LNCAP (cell line): Measurements from ENCODE around the gene WBP2.

Experiments used
- CTCF ChIP-seq: fragments of 450-650 bp; IDR thresholded peaks from 2 replicates; pipeline ENCODE4 v1.5.1; 2017; ENCODE audit warnings: mild to moderate bottlenecking

Gene WBP2

GRCh38 chr17:75808905-75809621, 46.1 kb downstream of the WBP2 start:
- no peak for TF ChIP-seq CTCF

GRCh38 chr17:75808549-75808904, 46.6 kb downstream of the WBP2 start:
- no peak for TF ChIP-seq CTCF

GRCh38 chr17:75807861-75808260, 47.3 kb downstream of the WBP2 start:
- no peak for TF ChIP-seq CTCF

GRCh38 chr17:75806822-75807500, 48.2 kb downstream of the WBP2 start:
- TF ChIP-seq CTCF = no peak

- no peak for TF ChIP-seq CTCF
Observed at GRCh38 chr17:75803883-75804282, 51.3 kb downstream of the WBP2 start.

GRCh38 chr17:75799402-75799801, 55.7 kb downstream of the WBP2 start:
- TF ChIP-seq CTCF = no peak

- TF ChIP-seq CTCF = no peak
Observed at GRCh38 chr17:75795820-75796607, 59.1 kb downstream of the WBP2 start.
